Activated CD4-positive, CD25-positive, alpha-beta regulatory T cell treated with anti-CD3 and anti-CD28 coated beads, Interleukin-2, amount 50 U/mL, for 24 hours (primary cell): ENCODE data around the gene SLC6A18.
"Not testable (repeated sequence)": the region's sequence is repeated elsewhere in the genome, so short reads cannot be mapped to it uniquely, and the experiment has no call there.

ENCODE experiments used
- ATAC-seq, 2 donors: fragments of 150-1000 bp; cut with Tn5 transposase; one replicate each; pipeline ENCODE4 v1.10.0; 2021; ENCODE audit warnings: mild to moderate bottlenecking in 1 of 2, moderate library complexity in 1 of 2

SLC6A18 gene

GRCh38 chr5:1216918-1217295, 8.3 kb upstream of the SLC6A18 start:
- no peak for ATAC-seq

- no peak for ATAC-seq
Measured at GRCh38 chr5:1217596-1218206, 7.5 kb upstream of the SLC6A18 start.

DNA sequence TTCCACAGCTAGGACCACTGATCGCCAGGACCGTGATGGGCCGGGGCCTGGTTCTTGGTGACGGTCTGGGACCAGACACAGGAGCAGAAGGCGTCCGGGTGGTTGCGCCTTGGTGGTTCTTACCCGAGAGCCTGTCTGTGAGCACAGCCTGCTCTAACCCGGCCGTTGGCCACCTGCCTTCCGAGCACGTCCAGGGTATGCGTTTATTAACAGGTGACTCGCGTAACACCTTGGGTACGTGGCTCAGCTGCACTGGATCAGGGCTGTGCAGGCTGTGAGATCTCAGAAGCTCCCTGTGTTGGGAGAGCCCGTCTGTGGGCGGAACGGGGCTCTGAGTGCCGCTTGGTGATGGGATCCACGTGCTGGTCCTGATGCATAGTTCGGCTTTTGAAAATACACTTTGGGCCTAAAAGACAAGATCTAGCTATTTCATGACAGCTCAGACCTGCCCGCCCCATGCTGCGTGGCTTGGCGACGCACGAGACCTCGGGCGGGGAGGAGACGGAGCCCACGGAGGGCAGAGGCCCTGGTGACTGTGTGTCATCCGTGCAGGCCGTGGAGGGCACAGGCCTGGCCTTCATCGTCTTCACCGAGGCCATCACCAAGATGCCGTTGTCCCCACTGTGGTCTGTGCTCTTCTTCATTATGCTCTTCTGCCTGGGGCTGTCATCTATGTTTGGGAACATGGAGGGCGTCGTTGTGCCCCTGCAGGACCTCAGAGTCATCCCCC, 6.7 kb upstream of the SLC6A18 start:
- ATAC-seq: no peak

- no peak for ATAC-seq
Measured at GRCh38 chr5:1219098-1219767, 5.9 kb upstream of the SLC6A18 start.

DNA sequence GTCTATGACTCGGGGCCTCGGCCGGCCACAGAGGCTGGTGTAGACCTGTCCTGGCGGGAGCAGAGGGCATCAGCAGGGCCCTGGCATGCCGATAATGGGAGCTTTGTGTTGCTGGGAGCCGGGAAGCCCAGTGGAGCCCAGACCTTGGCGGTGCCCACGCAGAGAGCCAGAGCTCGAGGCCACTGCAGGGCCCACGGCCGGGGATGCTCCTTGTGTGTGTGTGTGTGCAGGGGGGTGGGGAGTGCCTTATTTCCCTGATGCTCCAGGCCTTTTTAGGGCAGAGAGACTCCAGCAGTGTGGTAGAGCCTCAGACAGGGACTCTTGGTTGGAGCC, 5.4 kb upstream of the SLC6A18 start:
- ATAC-seq: no peak

DNA sequence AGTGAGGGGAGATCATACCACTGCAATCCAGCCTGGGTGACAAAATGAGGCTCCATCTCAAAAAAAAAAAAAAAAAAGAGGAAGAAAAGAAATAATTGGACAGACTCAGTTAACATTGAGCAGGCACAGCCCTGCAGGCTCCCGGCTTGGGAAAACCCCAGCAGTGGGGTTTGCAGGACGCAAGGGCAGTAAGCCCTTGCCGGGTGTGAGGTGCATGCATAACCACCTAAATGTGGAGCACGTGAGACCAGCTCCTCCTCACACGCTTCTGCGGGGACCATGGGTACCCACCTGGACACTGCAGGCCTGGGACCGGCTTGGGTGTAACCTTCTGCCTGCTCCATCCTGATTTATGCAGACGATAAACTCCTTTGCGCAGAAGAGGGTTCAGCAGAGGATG, 4.8 kb upstream of the SLC6A18 start:
- no peak for ATAC-seq

- ATAC-seq: no peak
Measured at GRCh38 chr5:1220831-1221230, 4.3 kb upstream of the SLC6A18 start.

DNA sequence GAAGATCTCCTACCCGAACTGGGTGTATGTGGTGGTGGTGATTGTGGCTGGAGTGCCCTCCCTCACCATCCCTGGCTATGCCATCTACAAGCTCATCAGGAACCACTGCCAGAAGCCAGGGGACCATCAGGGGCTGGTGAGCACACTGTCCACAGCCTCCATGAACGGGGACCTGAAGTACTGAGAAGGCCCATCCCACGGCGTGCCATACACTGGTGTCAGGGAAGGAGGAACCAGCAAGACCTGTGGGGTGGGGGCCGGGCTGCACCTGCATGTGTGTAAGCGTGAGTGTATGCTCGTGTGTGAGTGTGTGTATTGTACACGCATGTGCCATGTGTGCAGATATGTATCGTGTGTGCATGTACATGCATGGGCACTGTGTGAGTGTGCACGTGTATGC, 3.5 kb upstream of the SLC6A18 start:
- ATAC-seq: no peak

DNA sequence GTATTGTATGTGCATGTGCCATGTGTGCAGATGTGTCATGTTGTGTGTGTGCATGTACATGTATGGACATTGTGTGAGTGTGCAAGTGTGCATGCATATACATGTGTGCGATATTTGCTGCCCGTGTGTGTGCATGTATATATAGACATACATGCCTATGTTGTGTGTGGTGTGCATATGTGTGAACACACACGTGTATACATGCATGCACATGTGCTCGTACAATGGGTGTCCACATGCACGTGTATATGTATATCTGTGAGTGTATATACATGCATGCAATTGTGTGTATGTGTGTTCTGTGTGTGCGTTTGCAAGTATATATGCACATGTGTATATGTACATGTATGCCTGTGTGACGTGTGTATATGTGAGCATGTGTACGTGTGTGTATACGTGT, 3.0 kb upstream of the SLC6A18 start:
- ATAC-seq: no peak

- ATAC-seq: no peak
Measured at GRCh38 chr5:1222621-1223277, 2.4 kb upstream of the SLC6A18 start.

- ATAC-seq: no peak
Measured at GRCh38 chr5:1223278-1223670, 1.9 kb upstream of the SLC6A18 start.

- no peak for ATAC-seq
Measured at GRCh38 chr5:1224631-1225030, 550 bp upstream of the SLC6A18 start.

- ATAC-seq: no peak
Measured at GRCh38 chr5:1226231-1226630, 1.1 kb downstream of the SLC6A18 start.

- no peak for ATAC-seq
Measured at GRCh38 chr5:1226839-1227581, 1.8 kb downstream of the SLC6A18 start.

GRCh38 chr5:1227667-1228066, 2.5 kb downstream of the SLC6A18 start:
- ATAC-seq: no peak

DNA sequence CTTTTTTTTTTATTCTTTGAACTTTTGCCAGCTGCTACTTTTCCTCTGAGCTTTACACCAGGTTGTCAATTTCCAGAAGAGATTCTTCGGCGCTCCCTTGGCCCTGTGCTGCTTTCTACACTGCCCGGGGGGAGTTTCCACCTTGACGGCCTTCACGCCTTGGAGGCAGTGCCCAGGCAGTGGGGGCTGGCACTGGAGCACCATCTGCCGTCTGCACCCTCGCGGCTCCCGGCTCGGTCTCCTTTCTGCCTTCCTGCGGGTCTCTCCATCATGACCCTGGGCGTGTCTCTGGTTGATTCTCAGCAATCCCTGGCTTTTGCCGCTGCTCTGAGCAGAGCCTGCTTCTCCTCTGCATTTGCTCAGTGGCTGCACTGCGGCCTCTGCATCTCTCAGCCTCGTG, 2.9 kb downstream of the SLC6A18 start:
- no peak for ATAC-seq

DNA sequence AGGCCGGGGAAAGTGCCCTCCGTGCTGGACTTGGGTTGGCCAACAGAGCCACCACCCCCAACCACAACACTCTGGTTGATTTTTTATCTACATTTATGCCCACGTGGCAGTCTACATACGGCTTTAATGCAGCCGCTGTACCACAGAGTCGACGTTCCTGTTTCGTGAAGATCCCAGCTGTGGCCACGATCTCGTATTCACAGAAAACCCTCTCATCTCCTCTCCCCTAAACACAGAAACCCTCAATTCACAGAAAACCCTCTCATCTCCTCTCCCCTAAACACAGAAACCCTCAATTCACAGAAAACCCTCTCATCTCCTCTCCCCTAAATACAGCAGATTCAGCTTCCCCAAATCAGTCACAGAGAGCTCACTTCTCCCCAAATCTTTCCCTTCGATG, 3.8 kb downstream of the SLC6A18 start:
- ATAC-seq: not testable (repeated sequence)

GRCh38 chr5:1229822-1230221, 4.6 kb downstream of the SLC6A18 start:
- no peak for ATAC-seq

DNA sequence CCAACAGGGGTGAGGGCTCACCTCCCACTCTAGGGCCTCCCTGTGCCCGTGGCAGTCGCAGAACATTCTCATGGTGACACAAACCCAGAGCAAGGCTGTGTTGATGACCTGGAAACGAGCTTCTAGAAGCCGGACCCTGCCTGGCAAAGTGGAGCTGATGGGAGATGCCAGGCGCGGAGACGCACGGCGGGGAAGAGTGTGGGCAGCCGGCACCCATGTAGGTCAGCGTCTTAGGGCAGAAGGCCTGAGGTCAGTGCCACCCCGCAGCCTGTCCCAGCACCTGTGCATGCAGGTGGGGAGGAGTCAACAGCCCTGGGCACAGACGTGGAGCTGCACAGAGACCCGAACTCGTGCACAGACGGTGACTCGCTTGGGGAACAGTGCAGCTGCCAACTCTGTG, 5.4 kb downstream of the SLC6A18 start:
- ATAC-seq: no peak

GRCh38 chr5:1231354-1231905, 6.2 kb downstream of the SLC6A18 start:
- no peak for ATAC-seq

- ATAC-seq: no peak
Measured at GRCh38 chr5:1232780-1233179, 7.6 kb downstream of the SLC6A18 start.

DNA sequence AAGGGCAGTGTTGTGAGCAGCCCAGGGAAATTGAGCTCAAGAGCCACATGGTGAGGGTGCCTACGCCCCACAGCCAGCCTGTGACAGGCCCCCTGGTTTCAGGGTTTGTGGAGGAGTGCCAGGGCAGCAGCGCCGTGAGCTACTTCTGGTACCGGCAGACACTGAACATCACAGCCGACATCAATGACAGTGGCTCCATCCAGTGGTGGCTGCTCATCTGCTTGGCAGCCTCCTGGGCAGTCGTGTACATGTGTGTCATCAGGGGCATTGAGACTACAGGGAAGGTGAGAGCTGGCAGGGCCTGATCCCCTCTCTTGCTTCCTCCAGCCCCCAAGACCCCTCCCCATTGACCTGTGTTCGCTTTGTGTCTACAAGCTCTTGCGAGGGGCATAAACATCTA, 10.2 kb downstream of the SLC6A18 start:
- no peak for ATAC-seq

DNA sequence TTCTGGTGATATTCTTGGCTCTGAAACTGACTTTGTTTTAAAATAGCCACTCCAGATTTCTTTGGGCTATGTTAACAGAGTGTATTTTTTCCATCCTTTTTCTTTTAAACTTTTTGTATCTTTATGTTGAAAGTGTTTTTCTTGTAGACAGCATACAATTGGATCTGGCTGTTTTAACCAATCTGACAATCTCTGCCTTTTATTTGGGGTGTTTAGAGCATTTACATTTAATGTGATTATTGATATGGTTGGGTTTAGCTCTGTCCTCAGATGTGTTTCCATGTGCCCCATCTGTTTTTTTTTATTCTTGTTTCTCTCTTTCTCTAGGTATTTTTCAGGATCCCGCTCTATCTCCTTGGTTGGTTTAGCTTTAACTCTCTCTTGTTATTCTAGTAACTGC, 10.7 kb downstream of the SLC6A18 start:
- ATAC-seq: no peak
